ENCODE results near the gene CBLN3.

DNA sequence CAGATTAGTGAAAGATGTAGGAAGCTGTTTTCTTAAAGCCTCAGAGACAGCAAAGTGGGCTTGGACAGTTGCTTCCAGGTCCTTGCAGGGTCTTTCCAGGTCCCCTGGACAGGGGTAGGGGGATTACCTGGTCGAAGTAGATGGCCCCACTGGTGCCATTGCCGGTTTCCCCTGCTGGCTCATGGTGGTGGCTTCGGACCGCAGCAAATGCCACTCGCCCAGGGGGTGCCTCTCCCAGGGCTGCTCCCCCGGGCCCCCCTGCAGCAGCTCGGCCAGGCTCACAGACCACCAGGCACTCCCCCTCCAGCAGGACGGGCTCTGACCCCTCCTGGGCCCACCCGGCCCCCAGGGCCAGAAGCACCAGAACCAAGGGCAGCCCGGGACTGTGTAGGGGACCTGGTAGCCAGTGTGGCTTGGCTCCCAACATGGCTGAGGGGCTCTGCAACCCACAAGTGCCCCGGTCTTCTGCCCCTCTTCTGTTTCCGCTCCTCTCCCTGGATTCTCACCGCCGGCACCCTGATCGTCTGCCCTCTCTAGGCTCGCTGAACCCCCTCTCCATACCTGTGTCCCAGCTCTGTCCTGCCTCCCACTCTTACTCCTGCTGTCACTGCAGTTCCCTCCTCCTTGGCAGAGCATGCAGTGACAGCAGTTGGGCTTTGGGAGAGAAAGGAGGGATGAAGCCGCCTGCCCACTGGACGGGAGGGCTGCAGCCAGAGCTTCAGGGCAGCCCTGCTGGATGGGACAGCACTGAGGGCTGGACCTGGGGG, 657 bp downstream of the CBLN3 start:
- TF ChIP-seq POLR2A (IDR thresholded peaks at IDR 0.05) (no peak), CTCF (IDR thresholded peaks at IDR 0.05) (no peak), EP300 (IDR thresholded peaks at IDR 0.05) (no peak)

Measured in tibial nerve (tissue), 4 donors.